Measurements from ENCODE around the gene SRD5A3.

SRD5A3 gene

GRCh38 chr4:55373461-55373860 lies 27.4 kb downstream of the SRD5A3 start:
- DNase-seq (ENCODE audit: low read depth in 3 of 3, low spot score in 1 of 3) = no peak

- no peak for DNase-seq (ENCODE audit: low read depth in 3 of 3, low spot score in 1 of 3)
These were observed 30.7 kb downstream of the SRD5A3 start for GRCh38 chr4:55376698-55377097.

- DNase-seq (ENCODE audit: low read depth in 3 of 3, low spot score in 1 of 3) = no peak
These were observed 32.8 kb downstream of the SRD5A3 start for GRCh38 chr4:55378617-55379467.

GRCh38 chr4:55380576-55380975 lies 34.5 kb downstream of the SRD5A3 start:
- DNase-seq (ENCODE audit: low read depth in 3 of 3, low spot score in 1 of 3) = no peak

- DNase-seq (ENCODE audit: low read depth in 3 of 3, low spot score in 1 of 3) = no peak
These were observed 35.5 kb downstream of the SRD5A3 start for GRCh38 chr4:55381502-55381901.

GRCh38 chr4:55382488-55383003 lies 36.5 kb downstream of the SRD5A3 start:
- no peak for DNase-seq (ENCODE audit: low read depth in 3 of 3, low spot score in 1 of 3)

GRCh38 chr4:55385201-55385649 lies 39.2 kb downstream of the SRD5A3 start:
- no peak for DNase-seq (ENCODE audit: low read depth in 3 of 3, low spot score in 1 of 3)

- DNase-seq (ENCODE audit: low read depth in 3 of 3, low spot score in 1 of 3) = no peak
These were observed 40.0 kb downstream of the SRD5A3 start for GRCh38 chr4:55386073-55386472.

- DNase-seq (ENCODE audit: low read depth in 3 of 3, low spot score in 1 of 3) = no peak
These were observed 40.8 kb downstream of the SRD5A3 start for GRCh38 chr4:55386840-55387239.

GRCh38 chr4:55393461-55394320 lies 47.6 kb downstream of the SRD5A3 start:
- DNase-seq (ENCODE audit: low read depth in 3 of 3, low spot score in 1 of 3) = no peak

- DNase-seq (ENCODE audit: low read depth in 3 of 3, low spot score in 1 of 3) = no peak
These were observed 49.1 kb downstream of the SRD5A3 start for GRCh38 chr4:55395218-55395528.

GRCh38 chr4:55395529-55396307 lies 49.7 kb downstream of the SRD5A3 start, which contains the start of gene TMEM165:
Gene TMEM165, plus strand, starts transcription at chr4:55395957. Its CDS starts 233 bp downstream, at chr4:55396190.
- peak; percentile 58 to 79 (median 71) for DNase-seq (ENCODE audit: low read depth in 3 of 3, low spot score in 1 of 3)

GRCh38 chr4:55396308-55397125 lies 50.5 kb downstream of the SRD5A3 start:
- no peak for DNase-seq (ENCODE audit: low read depth in 3 of 3, low spot score in 1 of 3)

- no peak for DNase-seq (ENCODE audit: low read depth in 3 of 3, low spot score in 1 of 3)
These were observed 51.0 kb downstream of the SRD5A3 start for GRCh38 chr4:55397126-55397436.

- DNase-seq (ENCODE audit: low read depth in 3 of 3, low spot score in 1 of 3) = no peak
These were observed 51.7 kb downstream of the SRD5A3 start for GRCh38 chr4:55397520-55398321.

GRCh38 chr4:55398461-55398860 lies 52.4 kb downstream of the SRD5A3 start:
- DNase-seq (ENCODE audit: low read depth in 3 of 3, low spot score in 1 of 3) = no peak

GRCh38 chr4:55398966-55399365 lies 52.9 kb downstream of the SRD5A3 start:
- no peak for DNase-seq (ENCODE audit: low read depth in 3 of 3, low spot score in 1 of 3)

- DNase-seq (ENCODE audit: low read depth in 3 of 3, low spot score in 1 of 3) = no peak
These were observed 53.5 kb downstream of the SRD5A3 start for GRCh38 chr4:55399581-55399980.

- DNase-seq (ENCODE audit: low read depth in 3 of 3, low spot score in 1 of 3) = no peak
These were observed 59.0 kb downstream of the SRD5A3 start for GRCh38 chr4:55405073-55405472.

GRCh38 chr4:55406545-55406944 lies 60.5 kb downstream of the SRD5A3 start:
- no peak for DNase-seq (ENCODE audit: low read depth in 3 of 3, low spot score in 1 of 3)

Data from stimulated activated CD4-positive, alpha-beta T cell treated with anti-CD3 and anti-CD28 coated beads, TNF-alpha, amount 100 ng/mL, for 1 hour (primary cell).